Epithelial cell of esophagus (primary cell): ENCODE data around the gene ANTXR2.
"Not testable (repeated sequence)": the region's sequence is repeated elsewhere in the genome, so short reads cannot be mapped to it uniquely, and the experiment has no call there.

Experiments
- DNase-seq: peaks from one replicate; pipeline ENCODE4 v3.0.0; 2010; ENCODE audit warnings: low read depth
- H3K4me3 ChIP-seq: 2 replicates; pipeline ENCODE4 v1.5.1; 2011; ENCODE audit warnings: mild to moderate bottlenecking, low read length, control low read depth
- TF ChIP-seq, protein P1 (sequence below): IDR thresholded peaks from 2 replicates; pipeline ENCODE4 v1.5.1; 2011; ENCODE audit warnings: low read depth, mild to moderate bottlenecking, low read length, control low read depth, inconsistent platforms; ENCODE audit not compliant: insufficient read depth; ENCODE audit errors: missing control alignments

Gene ANTXR2

DNA sequence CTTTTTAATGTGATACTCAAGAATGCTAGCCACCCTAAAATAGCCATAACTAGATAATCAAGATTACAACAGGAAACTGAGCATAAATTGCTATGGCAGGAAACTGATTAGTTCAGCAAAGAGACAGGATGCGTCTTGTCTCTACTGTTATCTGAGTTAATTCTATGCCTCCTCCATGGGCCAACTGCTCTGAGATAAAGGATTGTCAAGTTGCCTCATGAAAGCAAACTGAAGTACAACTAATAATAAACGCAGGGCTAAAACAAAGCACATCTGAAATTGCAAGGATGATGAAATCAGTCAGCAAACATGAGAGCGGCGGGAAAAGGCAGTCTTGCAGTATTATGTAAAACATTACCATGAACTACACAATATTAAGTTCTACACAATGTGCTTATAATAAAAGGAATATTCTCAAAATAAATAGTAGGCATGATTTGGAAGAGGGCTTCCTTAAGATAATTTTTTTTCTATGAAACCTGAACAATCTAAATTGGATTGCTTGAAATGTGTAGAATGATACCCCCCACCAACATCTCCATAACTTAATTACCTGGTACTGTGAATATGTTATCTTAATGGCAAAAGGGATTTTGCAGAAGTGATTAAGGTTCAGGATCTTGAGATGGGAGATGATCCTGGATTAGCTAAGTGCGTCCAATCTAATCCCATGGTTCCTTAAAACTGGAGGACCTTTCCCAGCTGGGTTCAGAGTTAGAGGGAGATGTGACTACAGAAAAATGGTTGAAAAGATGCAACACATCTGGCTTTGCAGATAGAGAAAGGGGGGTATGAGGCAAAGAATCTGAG is 65.9 kb downstream of the ANTXR2 start:
- peak; percentile 52 for DNase-seq
- TF ChIP-seq, protein P1, sequence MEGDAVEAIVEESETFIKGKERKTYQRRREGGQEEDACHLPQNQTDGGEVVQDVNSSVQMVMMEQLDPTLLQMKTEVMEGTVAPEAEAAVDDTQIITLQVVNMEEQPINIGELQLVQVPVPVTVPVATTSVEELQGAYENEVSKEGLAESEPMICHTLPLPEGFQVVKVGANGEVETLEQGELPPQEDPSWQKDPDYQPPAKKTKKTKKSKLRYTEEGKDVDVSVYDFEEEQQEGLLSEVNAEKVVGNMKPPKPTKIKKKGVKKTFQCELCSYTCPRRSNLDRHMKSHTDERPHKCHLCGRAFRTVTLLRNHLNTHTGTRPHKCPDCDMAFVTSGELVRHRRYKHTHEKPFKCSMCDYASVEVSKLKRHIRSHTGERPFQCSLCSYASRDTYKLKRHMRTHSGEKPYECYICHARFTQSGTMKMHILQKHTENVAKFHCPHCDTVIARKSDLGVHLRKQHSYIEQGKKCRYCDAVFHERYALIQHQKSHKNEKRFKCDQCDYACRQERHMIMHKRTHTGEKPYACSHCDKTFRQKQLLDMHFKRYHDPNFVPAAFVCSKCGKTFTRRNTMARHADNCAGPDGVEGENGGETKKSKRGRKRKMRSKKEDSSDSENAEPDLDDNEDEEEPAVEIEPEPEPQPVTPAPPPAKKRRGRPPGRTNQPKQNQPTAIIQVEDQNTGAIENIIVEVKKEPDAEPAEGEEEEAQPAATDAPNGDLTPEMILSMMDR, result no peak
- no peak overlapping the region for H3K4me3 ChIP-seq

DNA sequence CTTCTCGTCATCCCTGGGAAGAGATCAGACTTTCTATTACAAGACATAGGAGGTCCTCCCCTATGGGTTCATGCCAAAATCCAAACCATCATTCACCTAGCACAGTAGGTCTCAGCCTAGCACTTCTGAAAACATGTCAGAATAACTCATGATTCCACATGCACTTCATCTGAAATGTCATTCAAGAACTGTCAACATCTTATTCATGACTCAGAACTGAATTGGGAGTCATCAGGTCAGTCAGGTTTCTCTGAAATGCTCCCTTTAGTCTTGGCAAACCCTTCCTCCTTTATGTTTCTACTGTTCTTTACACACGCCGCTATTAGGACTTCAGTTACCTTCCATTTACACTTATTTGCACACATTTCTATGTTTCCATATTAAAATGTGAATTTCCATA is 67.2 kb downstream of the ANTXR2 start:
- H3K4me3 ChIP-seq, result no peak overlapping the region
- TF ChIP-seq, protein P1, result no peak
- DNase-seq, result peak; percentile 89

DNA sequence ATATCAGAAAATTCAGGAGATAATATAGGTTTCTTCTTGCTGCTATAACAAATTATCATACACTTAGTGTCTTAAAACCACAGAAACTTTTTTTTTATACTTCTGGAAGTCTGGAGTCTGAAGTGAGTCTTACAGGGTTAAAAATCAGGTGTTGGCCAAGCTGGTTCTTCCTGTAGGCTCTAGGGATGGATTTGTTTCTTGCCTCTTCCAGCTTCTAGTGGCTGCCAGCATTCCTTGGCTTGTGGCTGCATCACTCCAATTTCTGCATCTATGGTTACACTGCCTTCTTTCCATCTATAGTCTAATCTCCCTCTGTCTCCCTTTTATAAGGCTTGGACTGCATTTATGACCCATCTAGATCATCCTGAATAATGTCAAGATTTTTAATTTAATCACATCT is 68.7 kb downstream of the ANTXR2 start:
- TF ChIP-seq, protein P1, result no peak
- no peak for DNase-seq
- no peak overlapping the region for H3K4me3 ChIP-seq

DNA sequence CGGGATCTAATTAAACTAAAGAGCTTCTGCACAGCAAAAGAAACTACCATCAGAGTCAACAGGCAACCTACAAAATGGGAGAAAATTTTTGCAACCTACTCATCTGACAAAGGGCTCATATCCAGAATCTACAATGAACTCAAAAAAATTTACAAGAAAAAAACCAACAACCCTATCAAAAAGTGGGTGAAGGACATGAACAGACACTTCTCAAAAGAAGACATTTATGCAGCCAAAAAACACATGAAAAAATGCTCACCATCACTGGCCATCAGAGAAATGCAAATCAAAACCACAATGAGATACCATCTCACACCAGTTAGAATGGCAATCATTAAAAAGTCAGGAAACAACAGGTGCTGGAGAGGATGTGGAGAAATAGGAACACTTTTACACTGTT is 70.5 kb downstream of the ANTXR2 start:
- not testable (repeated sequence) for DNase-seq, H3K4me3 ChIP-seq

DNA sequence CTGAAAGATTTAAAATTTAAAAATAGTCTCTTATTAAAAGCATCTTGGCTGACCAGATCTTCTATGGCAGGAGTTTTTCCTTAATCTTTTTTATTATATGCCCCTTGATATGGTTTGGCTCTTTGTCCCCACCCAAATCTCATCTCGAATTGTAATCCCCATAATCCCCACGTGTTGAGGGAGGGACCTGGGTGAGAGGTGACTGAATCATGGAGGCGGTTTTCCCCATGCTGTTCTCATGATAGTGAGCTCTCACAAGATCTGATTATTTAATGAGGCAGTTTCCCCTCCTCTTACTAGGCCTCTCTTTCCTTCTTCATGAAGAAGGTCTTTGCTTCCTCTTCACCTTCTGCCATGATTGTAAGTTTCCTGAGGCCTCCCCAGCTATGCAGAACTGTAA is 74.0 kb downstream of the ANTXR2 start:
- H3K4me3 ChIP-seq, DNase-seq: not testable (repeated sequence)

DNA sequence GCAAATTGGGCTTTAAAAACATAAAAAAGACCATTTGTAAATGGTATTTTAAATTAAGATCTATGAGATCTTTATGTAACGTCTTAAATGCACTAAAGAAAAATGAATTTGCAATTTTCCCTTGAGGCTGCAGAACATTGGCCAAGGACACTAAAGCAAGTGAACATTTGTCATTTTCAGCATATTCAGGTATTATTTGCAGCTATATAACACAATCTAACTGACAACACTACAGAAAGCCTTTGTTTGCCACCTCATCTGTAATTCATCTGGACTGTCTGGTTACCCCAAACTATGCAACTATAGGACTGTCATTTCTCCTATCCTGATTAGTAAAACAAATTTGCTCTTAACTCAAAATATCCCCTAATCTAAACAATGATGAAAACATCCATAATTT is 74.8 kb downstream of the ANTXR2 start:
- H3K4me3 ChIP-seq, result no peak overlapping the region
- TF ChIP-seq, protein P1, result no peak
- DNase-seq, result no peak

DNA sequence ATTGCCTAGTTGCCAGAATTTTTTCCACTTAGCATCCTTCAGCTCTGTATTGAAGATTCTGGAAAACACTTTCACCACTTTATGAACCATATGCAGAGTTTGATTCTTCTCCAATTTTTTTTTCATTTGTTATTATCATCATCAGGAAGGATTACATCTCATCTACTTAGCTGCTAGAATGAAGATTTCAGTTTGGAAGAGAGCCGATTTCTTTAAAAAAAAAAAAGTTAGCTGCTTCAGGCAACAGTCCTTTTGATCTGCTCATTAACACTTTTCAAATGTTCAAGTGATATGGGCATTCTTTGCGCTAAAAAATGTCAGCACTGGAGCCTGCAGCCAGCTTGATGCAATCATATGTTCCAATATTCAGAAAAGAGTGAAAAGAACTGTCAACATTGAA is 76.2 kb downstream of the ANTXR2 start:
- H3K4me3 ChIP-seq, result no peak overlapping the region
- TF ChIP-seq, protein P1, result no peak

DNA sequence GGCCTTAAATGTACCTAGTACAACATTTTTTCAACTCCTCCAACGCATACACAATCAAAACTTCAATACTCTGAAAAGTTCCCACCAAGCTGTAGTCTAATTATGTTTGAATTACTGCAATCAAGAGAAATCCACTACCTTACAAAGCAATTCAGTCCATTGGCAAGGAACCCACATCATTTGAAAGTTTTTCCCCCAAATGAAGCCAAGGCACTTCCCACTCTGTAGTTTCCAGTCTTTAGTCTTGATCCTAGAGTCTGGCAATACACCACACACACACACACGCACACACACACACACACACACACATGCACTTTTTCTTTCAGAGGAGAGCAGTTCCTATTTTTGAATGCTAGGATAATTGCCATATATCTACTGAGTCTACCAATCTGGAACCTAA is 79.6 kb downstream of the ANTXR2 start:
- TF ChIP-seq, protein P1, result no peak
- no peak for DNase-seq
- H3K4me3 ChIP-seq, result no peak overlapping the region

More for the DNA sequence above, 76.2 kb downstream of the ANTXR2 start:
- DNase-seq, result no peak
